ENCODE measurements around the gene SLC7A9. TPM values are rescaled to one million over a fixed set of nuclear protein-coding genes. Genes with fewer than 3 reads are reported as not detected.

The SLC7A9 gene
- polyA plus RNA-seq, 1 donor (not counting 4 experiments of a cell fraction or from before 2014, with no cell fraction given), result 0.20 TPM

- FAIRE-seq, result no peak
- H3K4me2 ChIP-seq (ENCODE audit: control insufficient read depth, extremely low read depth, insufficient read depth, low read depth, low read length), result no peak overlapping the region
Observed at GRCh38 chr19:32875428-32875827, 5.9 kb upstream of the SLC7A9 start.

GRCh38 chr19:32874605-32875004 is 5.0 kb upstream of the SLC7A9 start:
- dilution Hi-C loops (cut with MboI; ENCODE audit: extremely low pct_ligation_motif_present, low sequenced_read_pairs), result loop anchor here (25.0 kb wide), 1 partner anchor 87 kb away; no protein-coding TSS in a partner anchor
- no peaks in the 10 kb centered on the region for H3K9me1 ChIP-seq (ENCODE audit: control insufficient read depth, extremely low read depth, insufficient read depth, low read length)
- no peaks in the 10 kb centered on the region for H3K4me1 ChIP-seq (ENCODE audit: control insufficient read depth, extremely low read depth, insufficient read depth, low read length)
- FAIRE-seq (no peak), DNase-seq (ENCODE audit: low read depth, low spot score) (no peak)
- H3K4me2 ChIP-seq (ENCODE audit: control insufficient read depth, extremely low read depth, insufficient read depth, low read depth, low read length), result no peak overlapping the region
- H3K4me3 ChIP-seq (ENCODE audit: control insufficient read depth in 2 of 3, extremely low read depth in 1 of 3, insufficient read depth in 2 of 3, low read depth in 1 of 3, low read length in 3 of 3), result no peak overlapping the region
- no peak overlapping the region for H3K27ac ChIP-seq (ENCODE audit: control insufficient read depth, insufficient read depth, low read length)
- no peaks in the 10 kb centered on the region for H3K79me2 ChIP-seq (ENCODE audit: control insufficient read depth, insufficient read depth, low read length)
- TF ChIP-seq CTCF (optimal IDR thresholded peaks at IDR 0.05 in 1 of 3, IDR thresholded peaks at IDR 0.05 in 1 of 3, conservative IDR thresholded peaks at IDR 0.05 in 1 of 3; ENCODE audit: extremely low read depth in 1 of 3, insufficient read depth in 2 of 3, low read length in 3 of 3) (no peak), EZH2 (IDR thresholded peaks at IDR 0.05; ENCODE audit: low read length) (no peak)
- H3K36me3 ChIP-seq (ENCODE audit: control insufficient read depth in 2 of 2, extremely low read depth in 1 of 2, insufficient read depth in 2 of 2, low read length in 2 of 2), result peaks cover 0 to 2% of the 10 kb centered on the region in 2 experiments
- H2AFZ ChIP-seq (ENCODE audit: control insufficient read depth, low read length), result no peak overlapping the region
- H3K27me3 ChIP-seq (ENCODE audit: control insufficient read depth, extremely low read depth, insufficient read depth, low read length), result no peaks in the 10 kb centered on the region
- no peaks in the 10 kb centered on the region for H4K20me1 ChIP-seq (ENCODE audit: control insufficient read depth, extremely low read depth, insufficient read depth, low read length)
- H3K9ac ChIP-seq (ENCODE audit: control insufficient read depth, extremely low read depth, insufficient read depth, low read length), result no peak overlapping the region
- no peaks in the 10 kb centered on the region for H3K9me3 ChIP-seq (ENCODE audit: control insufficient read depth, low read depth, low read length)

More at GRCh38 chr19:32875428-32875827, 5.9 kb upstream of the SLC7A9 start:
- Histone ChIP-seq H3K27ac (ENCODE audit: control insufficient read depth, insufficient read depth, low read length) (no peak overlapping the region), H3K9me1 (ENCODE audit: control insufficient read depth, extremely low read depth, insufficient read depth, low read length) (no peaks in the 10 kb centered on the region), H3K9me3 (ENCODE audit: control insufficient read depth, low read depth, low read length) (no peaks in the 10 kb centered on the region), H3K9ac (ENCODE audit: control insufficient read depth, extremely low read depth, insufficient read depth, low read length) (no peak overlapping the region), H3K36me3 (ENCODE audit: control insufficient read depth in 2 of 2, extremely low read depth in 1 of 2, insufficient read depth in 2 of 2, low read length in 2 of 2) (peaks cover 0 to 2% of the 10 kb centered on the region in 2 experiments), H3K79me2 (ENCODE audit: control insufficient read depth, insufficient read depth, low read length) (no peaks in the 10 kb centered on the region), H3K4me1 (ENCODE audit: control insufficient read depth, extremely low read depth, insufficient read depth, low read length) (no peaks in the 10 kb centered on the region), H4K20me1 (ENCODE audit: control insufficient read depth, extremely low read depth, insufficient read depth, low read length) (no peaks in the 10 kb centered on the region), H2AFZ (ENCODE audit: control insufficient read depth, low read length) (no peak overlapping the region), H3K27me3 (ENCODE audit: control insufficient read depth, extremely low read depth, insufficient read depth, low read length) (no peaks in the 10 kb centered on the region), H3K4me3 (ENCODE audit: control insufficient read depth in 2 of 3, extremely low read depth in 1 of 3, insufficient read depth in 2 of 3, low read depth in 1 of 3, low read length in 3 of 3) (no peak overlapping the region)
- dilution Hi-C loops (cut with MboI; ENCODE audit: extremely low pct_ligation_motif_present, low sequenced_read_pairs), result loop anchor here (25.0 kb wide), 1 partner anchor 88 kb away; no protein-coding TSS in a partner anchor
- no peak for DNase-seq (ENCODE audit: low read depth, low spot score)
- TF ChIP-seq CTCF (optimal IDR thresholded peaks at IDR 0.05 in 1 of 3, IDR thresholded peaks at IDR 0.05 in 1 of 3, conservative IDR thresholded peaks at IDR 0.05 in 1 of 3; ENCODE audit: extremely low read depth in 1 of 3, insufficient read depth in 2 of 3, low read length in 3 of 3), result no peak
- TF ChIP-seq EZH2 (IDR thresholded peaks at IDR 0.05; ENCODE audit: low read length), result no peak

Measured in keratinocyte (primary cell).